ENCODE data around the gene CGREF1. TPM values are rescaled to one million over a fixed set of nuclear protein-coding genes. Genes with fewer than 3 reads are reported as not detected.

CGREF1 gene
- total RNA-seq, 2 donors from 2014 or later: 0.81 to 2.4 TPM

GRCh38 chr2:27085062-27085672 lies 33.8 kb downstream of the CGREF1 start:
- Mint-ChIP-seq H3K4me3 (peak overlapping the region; percentile 95 to 96), H3K4me1 (ENCODE audit: low read depth) (peaks cover 59% of the 10 kb centered on the region), H3K9me3 (no peaks in the 10 kb centered on the region), H3K27ac (peak overlapping the region; percentile 12), H3K27me3 (ENCODE audit: low read depth) (no peaks in the 10 kb centered on the region), H3K36me3 (ENCODE audit: insufficient read depth in 2 of 2) (no peaks in the 10 kb centered on the region)
- ATAC-seq (replicated peaks in 1 of 2) (no peak), DNase-seq (no peak)

- no peak for ATAC-seq (replicated peaks in 1 of 2)
- Mint-ChIP-seq H3K4me3 (peak overlapping the region; percentile 10 to 95), H3K27me3 (ENCODE audit: low read depth) (no peaks in the 10 kb centered on the region), H3K9me3 (no peaks in the 10 kb centered on the region), H3K27ac (no peak overlapping the region), H3K36me3 (ENCODE audit: insufficient read depth in 2 of 2) (no peaks in the 10 kb centered on the region), H3K4me1 (ENCODE audit: low read depth) (peaks cover 64% of the 10 kb centered on the region)
- no peak for DNase-seq
Observed at GRCh38 chr2:27084297-27085061, 34.4 kb downstream of the CGREF1 start.

- peaks cover 58% of the 10 kb centered on the region for H3K4me1 Mint-ChIP-seq (ENCODE audit: low read depth)
- no peak overlapping the region for H3K4me3 Mint-ChIP-seq
- no peaks in the 10 kb centered on the region for H3K27me3 Mint-ChIP-seq (ENCODE audit: low read depth)
- H3K9me3 Mint-ChIP-seq: no peaks in the 10 kb centered on the region
- H3K36me3 Mint-ChIP-seq (ENCODE audit: insufficient read depth in 2 of 2): no peaks in the 10 kb centered on the region
- ATAC-seq (replicated peaks in 1 of 2) (no peak), DNase-seq (no peak)
- no peak overlapping the region for H3K27ac Mint-ChIP-seq
Observed at GRCh38 chr2:27083410-27084296, 35.3 kb downstream of the CGREF1 start.

DNA sequence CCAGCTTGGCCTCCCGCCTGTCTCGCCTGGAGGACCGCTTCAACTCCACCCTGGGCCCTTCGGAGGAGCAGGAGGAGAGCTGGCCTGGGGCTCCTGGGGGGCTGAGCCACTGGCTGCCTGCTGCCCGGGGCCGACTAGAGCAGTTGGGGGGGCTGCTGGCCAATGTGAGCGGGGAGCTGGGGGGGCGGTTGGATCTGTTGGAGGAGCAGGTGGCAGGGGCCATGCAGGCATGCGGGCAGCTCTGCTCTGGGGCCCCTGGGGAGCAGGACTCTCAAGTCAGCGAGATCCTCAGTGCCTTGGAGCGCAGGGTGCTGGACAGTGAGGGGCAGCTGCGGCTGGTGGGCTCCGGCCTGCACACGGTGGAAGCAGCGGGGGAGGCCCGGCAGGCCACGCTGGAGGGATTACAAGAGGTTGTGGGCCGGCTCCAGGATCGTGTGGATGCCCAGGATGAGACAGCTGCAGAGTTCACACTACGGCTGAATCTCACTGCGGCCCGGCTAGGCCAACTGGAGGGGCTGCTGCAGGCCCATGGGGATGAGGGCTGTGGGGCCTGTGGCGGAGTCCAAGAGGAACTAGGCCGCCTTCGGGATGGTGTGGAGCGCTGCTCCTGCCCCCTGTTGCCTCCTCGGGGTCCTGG lies 36.0 kb downstream of the CGREF1 start:
- no peak overlapping the region for H3K27ac Mint-ChIP-seq
- ATAC-seq (replicated peaks in 1 of 2) (no peak), DNase-seq (no peak)
- H3K4me3 Mint-ChIP-seq: no peak overlapping the region
- no peaks in the 10 kb centered on the region for H3K36me3 Mint-ChIP-seq (ENCODE audit: insufficient read depth in 2 of 2)
- H3K27me3 Mint-ChIP-seq (ENCODE audit: low read depth): no peaks in the 10 kb centered on the region
- H3K9me3 Mint-ChIP-seq: no peaks in the 10 kb centered on the region
- H3K4me1 Mint-ChIP-seq (ENCODE audit: low read depth): peaks cover 52% of the 10 kb centered on the region

- Mint-ChIP-seq H3K4me3 (peak overlapping the region; percentile 76), H3K27me3 (ENCODE audit: low read depth) (no peaks in the 10 kb centered on the region), H3K4me1 (ENCODE audit: low read depth) (peaks cover 48% of the 10 kb centered on the region), H3K27ac (peak overlapping the region; percentile 88), H3K9me3 (no peaks in the 10 kb centered on the region), H3K36me3 (ENCODE audit: insufficient read depth in 2 of 2) (no peaks in the 10 kb centered on the region)
- ATAC-seq (replicated peaks in 1 of 2): no peak
- no peak for DNase-seq
Observed at GRCh38 chr2:27081984-27082772, 36.8 kb downstream of the CGREF1 start.

DNA sequence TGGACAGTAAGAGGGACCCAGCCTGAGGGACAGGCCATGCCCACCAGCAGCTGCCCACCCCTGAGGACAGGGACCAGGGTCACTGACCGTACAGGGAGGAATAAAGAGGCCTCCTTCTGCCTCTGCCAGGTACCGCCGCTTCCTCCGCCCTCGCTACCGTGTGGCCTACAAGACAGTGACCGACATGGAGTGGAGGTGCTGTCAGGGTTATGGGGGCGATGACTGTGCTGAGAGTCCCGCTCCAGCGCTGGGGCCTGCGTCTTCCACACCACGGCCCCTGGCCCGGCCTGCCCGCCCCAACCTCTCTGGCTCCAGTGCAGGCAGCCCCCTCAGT lies 38.4 kb downstream of the CGREF1 start:
- no peak for ATAC-seq (replicated peaks in 1 of 2)
- peak overlapping the region; percentile 76 for H3K4me3 Mint-ChIP-seq

DNA sequence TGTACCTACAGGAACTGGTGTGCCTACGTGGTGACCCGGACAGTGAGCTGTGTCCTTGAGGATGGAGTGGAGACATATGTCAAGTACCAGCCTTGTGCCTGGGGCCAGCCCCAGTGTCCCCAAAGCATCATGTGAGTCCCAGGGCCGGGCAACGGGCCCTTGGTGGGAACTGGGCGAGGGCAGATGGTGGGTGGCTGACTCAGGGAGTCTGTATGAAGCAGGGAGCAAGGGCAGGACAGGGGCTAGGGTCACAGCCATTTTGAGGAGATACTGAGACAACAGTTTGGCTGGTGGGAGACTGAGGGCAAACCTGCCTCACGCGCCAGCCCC lies 38.8 kb downstream of the CGREF1 start:
- Mint-ChIP-seq H3K4me1 (ENCODE audit: low read depth) (peaks cover 50% of the 10 kb centered on the region), H3K4me3 (peak overlapping the region; percentile 22 to 76), H3K36me3 (ENCODE audit: insufficient read depth in 2 of 2) (no peaks in the 10 kb centered on the region), H3K27ac (peak overlapping the region; percentile 79), H3K27me3 (ENCODE audit: low read depth) (no peaks in the 10 kb centered on the region), H3K9me3 (no peaks in the 10 kb centered on the region)
- no peak for ATAC-seq (replicated peaks in 1 of 2)
- DNase-seq: no peak

More for the DNA sequence above, 38.4 kb downstream of the CGREF1 start:
- H3K27me3 Mint-ChIP-seq (ENCODE audit: low read depth): no peaks in the 10 kb centered on the region
- no peak for DNase-seq
- peaks cover 50% of the 10 kb centered on the region for H3K4me1 Mint-ChIP-seq (ENCODE audit: low read depth)
- peak overlapping the region; percentile 88 for H3K27ac Mint-ChIP-seq
- H3K36me3 Mint-ChIP-seq (ENCODE audit: insufficient read depth in 2 of 2): no peaks in the 10 kb centered on the region
- H3K9me3 Mint-ChIP-seq: no peaks in the 10 kb centered on the region

DNA sequence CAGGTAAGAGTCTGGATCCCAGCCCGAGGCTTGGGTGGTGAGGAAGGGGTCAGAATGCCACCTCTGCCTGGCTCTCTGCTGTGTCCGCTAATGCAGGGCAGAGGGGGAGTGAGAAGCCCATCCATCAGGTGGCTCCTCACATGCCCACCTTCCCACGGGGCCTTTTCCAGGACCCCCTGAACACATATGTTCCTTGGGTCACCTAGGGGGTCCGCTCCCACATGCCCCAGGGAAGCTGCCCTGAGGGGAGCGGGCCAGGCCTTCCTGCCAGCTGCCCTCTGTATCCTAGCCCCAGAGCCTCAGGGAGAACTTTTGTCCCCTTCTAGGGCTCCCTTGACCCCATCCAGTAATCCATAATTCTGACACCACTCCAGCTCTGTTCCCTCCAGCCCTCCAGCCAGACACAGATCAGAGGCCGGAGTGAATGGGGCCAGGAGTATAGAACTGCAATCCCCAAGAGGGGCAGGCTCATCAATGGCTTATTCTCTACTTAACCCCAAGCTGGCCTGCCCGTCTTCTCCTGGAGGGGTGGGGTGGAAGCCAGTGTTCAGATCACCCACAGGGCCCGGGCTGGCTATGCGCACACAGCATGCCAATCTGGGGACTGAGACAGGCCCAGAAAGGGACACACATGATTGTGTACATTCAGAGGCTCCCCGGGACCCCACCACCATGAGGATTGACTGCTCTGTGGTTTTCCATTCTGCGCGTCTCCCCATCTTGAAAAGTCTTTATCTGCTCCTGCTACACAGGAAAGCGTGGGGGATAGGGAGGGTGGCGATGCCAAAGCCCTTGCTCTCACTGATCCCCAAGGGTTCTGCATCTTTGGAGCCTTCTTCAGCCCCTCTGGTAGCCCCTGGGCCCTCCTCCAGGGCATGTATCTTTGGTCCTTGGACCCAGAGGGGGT lies 39.4 kb downstream of the CGREF1 start:
- Mint-ChIP-seq H3K9me3 (no peaks in the 10 kb centered on the region), H3K27me3 (ENCODE audit: low read depth) (no peaks in the 10 kb centered on the region), H3K4me3 (no peak overlapping the region), H3K27ac (peak overlapping the region; percentile 79), H3K4me1 (ENCODE audit: low read depth) (peaks cover 53% of the 10 kb centered on the region), H3K36me3 (ENCODE audit: insufficient read depth in 2 of 2) (no peaks in the 10 kb centered on the region)
- DNase-seq: no peak
- ATAC-seq (replicated peaks in 1 of 2): no peak

GRCh38 chr2:27078267-27079194 lies 40.4 kb downstream of the CGREF1 start, which contains the start of gene EMILIN1:
Gene EMILIN1, plus strand, starts transcription at chr2:27078615. Its CDS starts 451 bp downstream, at chr2:27079066.
- DNase-seq (no peak), ATAC-seq (replicated peaks in 1 of 2) (no peak)
- Mint-ChIP-seq H3K27me3 (ENCODE audit: low read depth) (no peaks in the 10 kb centered on the region), H3K27ac (no peak within 1 kb of the TSS), H3K36me3 (ENCODE audit: insufficient read depth in 2 of 2) (no peaks in the 10 kb centered on the region), H3K4me1 (ENCODE audit: low read depth) (peaks cover 55% of the 10 kb centered on the region), H3K9me3 (no peaks in the 10 kb centered on the region), H3K4me3 (peak within 1 kb of the TSS in 1 of 2 donors; percentile 16)

DNA sequence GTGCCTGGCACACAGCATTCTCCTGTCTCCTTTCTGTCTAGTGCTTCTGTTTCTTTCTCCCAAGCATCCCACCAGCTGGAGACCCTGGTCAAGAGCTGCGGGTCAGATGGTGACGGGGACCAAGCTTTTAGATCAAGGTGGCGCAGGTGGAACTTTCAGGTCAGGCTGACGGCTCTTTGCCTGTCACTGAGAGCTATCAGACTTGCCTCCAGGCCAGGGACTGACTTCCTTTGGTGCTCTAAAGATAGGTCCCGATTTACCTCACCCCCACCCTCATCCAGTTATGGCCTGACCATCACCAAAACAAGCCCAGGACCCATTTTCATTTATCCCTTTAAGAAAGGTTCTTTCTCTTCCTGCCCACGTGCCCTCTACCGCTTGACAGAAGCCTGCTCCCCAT lies 41.7 kb downstream of the CGREF1 start:
- Mint-ChIP-seq H3K9me3 (no peaks in the 10 kb centered on the region), H3K36me3 (ENCODE audit: insufficient read depth in 2 of 2) (no peaks in the 10 kb centered on the region), H3K27ac (no peak overlapping the region), H3K4me3 (no peak overlapping the region), H3K4me1 (ENCODE audit: low read depth) (peaks cover 68% of the 10 kb centered on the region), H3K27me3 (ENCODE audit: low read depth) (no peaks in the 10 kb centered on the region)
- DNase-seq (no peak), ATAC-seq (replicated peaks in 1 of 2) (no peak)

DNA sequence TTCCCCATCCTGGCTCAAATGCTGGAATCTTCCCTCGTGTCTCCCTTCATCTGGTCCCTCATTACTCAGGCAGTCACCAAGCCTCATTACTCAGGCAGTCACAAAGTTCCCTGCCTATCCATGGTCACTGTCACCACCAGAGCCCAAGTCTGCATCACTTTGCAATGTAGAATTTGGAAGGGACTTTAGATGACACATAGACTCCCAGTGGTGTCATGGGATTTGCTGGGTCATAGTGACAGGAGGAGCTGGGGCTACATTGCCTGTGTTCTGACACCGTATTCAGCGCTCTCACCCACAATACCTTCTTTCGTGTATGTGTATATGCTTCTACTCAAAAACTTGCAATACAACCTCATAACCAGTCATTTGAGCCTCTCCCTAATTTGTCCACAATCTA lies 42.6 kb downstream of the CGREF1 start:
- Mint-ChIP-seq H3K9me3 (no peaks in the 10 kb centered on the region), H3K4me1 (ENCODE audit: low read depth) (peaks cover 66% of the 10 kb centered on the region), H3K4me3 (peak overlapping the region in 1 of 2 donors; percentile 0), H3K27me3 (ENCODE audit: low read depth) (no peaks in the 10 kb centered on the region), H3K27ac (peak overlapping the region; percentile 1), H3K36me3 (ENCODE audit: insufficient read depth in 2 of 2) (no peaks in the 10 kb centered on the region)
- ATAC-seq (replicated peaks in 1 of 2) (no peak), DNase-seq (no peak)

Data from activated T-cell treated with anti-CD3 and anti-CD28 coated beads, Interleukin-2, amount 50 U/mL, for 72 hours (primary cell).